Tongue (tissue), 1 donor: ENCODE results near the gene ZNF441. TPM values are rescaled to one million over a fixed set of nuclear protein-coding genes. Genes with fewer than 3 reads are reported as not detected.

Source experiments
- total RNA-seq: library from RNA; depleted of rRNA; stranded (reverse); fragments of >200 nt; gene quantifications from one replicate; pipeline ENCODE4 v1.2.3, GENCODE V29; 2014

Gene ZNF441
- total RNA-seq, 1 donor from 2014 or later, result 16.2 TPM

Other genes starting within 250 kb of the ZNF441 start
- gene ECSIT, start 237.9 kb upstream of the ZNF441 start, total RNA-seq, result 56.6 TPM
- 53.1 TPM for gene CNN1, start 228.1 kb upstream of the ZNF441 start, total RNA-seq
- gene ELOF1, start 207.8 kb upstream of the ZNF441 start, total RNA-seq, result 9.4 TPM
- 2.5 TPM for gene ACP5, start 189.4 kb upstream of the ZNF441 start, total RNA-seq
- gene ZNF627, start 169.5 kb upstream of the ZNF441 start, total RNA-seq, result 21.1 TPM
- 8.5 TPM for gene ZNF823, start 28.1 kb upstream of the ZNF441 start, total RNA-seq
- 4.4 TPM for gene ZNF491, start 31.5 kb downstream of the ZNF441 start, total RNA-seq
- gene ZNF440, start 47.3 kb downstream of the ZNF441 start, total RNA-seq, result 9.8 TPM
- 8.1 TPM for gene ZNF439, start 81.7 kb downstream of the ZNF441 start, total RNA-seq
- 9.8 TPM for gene ZNF69, start 120.8 kb downstream of the ZNF441 start, total RNA-seq
- 14.2 TPM for gene ZNF700, start 158.1 kb downstream of the ZNF441 start, total RNA-seq
- gene ZNF763, start 198.0 kb downstream of the ZNF441 start, total RNA-seq, result 4.4 TPM